AG09319 (cell line): Measurements from ENCODE around the gene PRR13.
A peak's percentile ranks its signal among the peaks of the same experiment; 100 is the strongest.
"Not testable (repeated sequence)": the region's sequence is repeated elsewhere in the genome, so short reads cannot be mapped to it uniquely, and the experiment has no call there.

Experiments
- DNase-seq: peaks from one replicate; pipeline ENCODE4 v3.0.0-alpha.2; 2010; ENCODE audit warnings: low read depth; ENCODE audit errors: extremely low read depth
- CTCF ChIP-seq: IDR thresholded peaks from 2 replicates; pipeline ENCODE4 v1.5.1; 2011; ENCODE audit warnings: low read depth, mild to moderate bottlenecking, inconsistent platforms, low read length, moderate library complexity

Gene PRR13, protein sequence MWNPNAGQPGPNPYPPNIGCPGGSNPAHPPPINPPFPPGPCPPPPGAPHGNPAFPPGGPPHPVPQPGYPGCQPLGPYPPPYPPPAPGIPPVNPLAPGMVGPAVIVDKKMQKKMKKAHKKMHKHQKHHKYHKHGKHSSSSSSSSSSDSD

DNA sequence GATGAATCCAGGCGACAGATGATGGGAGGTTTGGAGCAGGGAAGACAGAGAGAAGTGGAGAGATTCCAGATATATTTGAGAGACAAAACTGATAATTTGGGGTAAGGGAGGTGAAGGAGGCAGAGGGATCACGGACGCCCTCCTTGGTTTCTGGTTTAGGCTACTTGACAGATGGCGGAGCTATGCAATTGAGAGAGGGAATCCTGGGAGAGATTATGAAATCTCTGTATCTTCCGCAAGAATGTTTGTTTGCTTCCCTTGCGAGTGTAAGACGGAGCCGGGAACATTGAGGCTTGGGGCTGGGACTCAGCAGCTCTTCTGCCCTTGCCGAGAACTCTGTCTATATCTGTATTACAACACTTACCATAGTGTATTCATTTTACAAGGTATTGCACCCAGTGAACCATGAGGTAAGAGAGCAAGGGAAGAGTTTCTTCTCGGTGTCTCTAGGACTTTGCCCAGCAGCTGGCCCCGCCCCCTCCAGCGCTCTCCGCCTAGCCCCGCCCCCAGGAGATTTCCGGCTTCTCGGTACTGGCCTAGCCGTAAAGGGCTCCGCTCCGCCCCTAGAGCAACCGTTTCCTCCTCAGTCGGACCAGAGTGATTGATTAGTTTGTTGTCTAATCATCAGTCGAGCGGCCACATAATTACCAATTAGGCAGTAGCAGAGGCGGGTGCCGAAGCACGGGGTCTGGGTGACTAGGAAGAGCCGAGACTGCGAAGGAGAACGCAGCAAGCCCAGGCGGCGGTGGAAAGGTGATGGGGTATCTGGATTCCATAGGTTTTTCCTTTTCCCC lies at the start of gene PRR13:
Gene PRR13, plus strand, starts transcription at position 695 of the 794 bp plus-strand sequence. CDS start 981 bp downstream, outside the sequence.
- TF ChIP-seq CTCF: no peak
- DNase-seq: peak; percentile 99

GRCh38 chr12:53399896-53400295 lies 41.6 kb upstream of the PRR13 start:
- no peak for TF ChIP-seq CTCF
- no peak for DNase-seq

DNA sequence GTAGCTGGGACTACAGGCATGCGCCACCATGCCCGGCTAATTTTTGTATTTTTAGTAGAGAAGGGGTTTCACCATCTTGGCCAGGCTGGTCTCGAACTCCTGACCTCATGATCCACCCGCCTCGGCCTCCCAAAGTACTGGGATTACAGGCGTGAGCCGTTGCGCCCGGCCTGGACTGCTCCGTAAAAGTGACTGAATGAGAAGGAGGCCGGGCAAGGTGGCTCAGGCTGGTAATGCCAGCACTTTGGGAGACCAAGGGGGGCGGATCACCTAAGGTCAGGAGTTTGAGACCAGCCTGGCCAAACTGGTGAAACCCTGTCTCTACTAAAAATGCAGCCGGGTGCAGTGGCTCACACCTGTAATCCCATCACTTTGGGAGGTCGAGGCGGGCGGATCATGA lies 39.2 kb upstream of the PRR13 start:
- DNase-seq: not testable (repeated sequence)

DNA sequence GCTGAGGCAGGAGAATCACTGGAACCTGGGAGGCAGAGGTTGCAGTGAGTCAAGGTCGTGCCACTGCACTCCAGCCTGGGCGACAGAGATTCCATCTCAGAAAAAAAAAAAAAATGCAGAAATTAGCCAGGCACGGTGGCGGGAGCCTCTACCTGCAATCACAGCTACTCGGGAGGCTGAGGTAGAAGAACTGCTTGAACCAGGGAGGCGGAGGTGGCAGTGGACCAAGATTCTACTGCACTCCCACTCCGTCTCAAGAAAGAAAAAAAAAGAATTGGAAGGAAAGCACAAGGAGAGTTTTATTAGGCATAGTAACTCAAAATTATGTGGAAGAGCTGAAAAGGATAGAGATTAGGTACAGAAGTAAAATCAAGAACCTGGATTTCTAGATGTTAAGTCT lies 38.7 kb upstream of the PRR13 start:
- TF ChIP-seq CTCF: no peak
- no peak for DNase-seq

DNA sequence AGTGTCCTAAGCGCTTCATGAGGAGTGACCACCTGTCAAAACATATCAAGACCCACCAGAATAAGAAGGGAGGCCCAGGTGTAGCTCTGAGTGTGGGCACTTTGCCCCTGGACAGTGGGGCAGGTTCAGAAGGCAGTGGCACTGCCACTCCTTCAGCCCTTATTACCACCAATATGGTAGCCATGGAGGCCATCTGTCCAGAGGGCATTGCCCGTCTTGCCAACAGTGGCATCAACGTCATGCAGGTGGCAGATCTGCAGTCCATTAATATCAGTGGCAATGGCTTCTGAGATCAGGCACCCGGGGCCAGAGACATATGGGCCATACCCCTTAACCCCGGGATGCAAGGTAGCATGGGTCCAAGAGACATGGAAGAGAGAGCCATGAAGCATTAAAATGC lies 30.6 kb upstream of the PRR13 start:
- no peak for TF ChIP-seq CTCF
- DNase-seq: no peak

DNA sequence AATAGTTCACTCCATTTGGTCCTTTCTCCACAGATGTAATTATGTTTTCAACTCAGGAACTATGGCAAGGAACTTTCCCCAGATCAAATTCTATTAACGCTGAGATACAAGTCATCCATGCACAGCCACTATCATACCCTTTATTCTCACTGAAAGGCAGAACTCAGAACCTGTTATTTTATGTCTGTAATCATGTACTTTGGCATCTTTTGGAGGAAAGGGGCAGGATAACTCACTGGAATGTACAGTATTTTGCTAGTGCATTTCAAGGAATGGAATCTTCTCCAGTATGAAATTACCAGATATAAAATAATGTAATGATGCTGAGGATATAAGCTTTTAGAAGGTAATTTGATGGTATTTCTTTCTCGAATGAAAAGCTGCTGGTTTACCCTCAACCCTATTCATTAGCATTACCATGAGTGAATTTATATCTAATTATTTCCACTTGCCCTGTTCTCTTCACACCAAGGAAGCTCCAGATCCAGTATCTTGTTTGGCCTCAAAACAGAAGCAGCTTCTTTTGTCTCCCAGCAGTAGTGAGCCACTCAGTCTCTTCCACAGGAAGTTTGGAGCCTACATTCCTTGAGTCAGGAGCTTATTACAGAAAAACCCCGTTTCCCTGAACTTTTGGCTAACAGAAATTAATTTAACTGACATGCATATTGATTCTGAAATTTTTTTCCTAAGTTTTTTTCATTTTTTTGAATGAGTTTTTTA lies 27.9 kb upstream of the PRR13 start:
- DNase-seq: no peak

More for the DNA sequence above, 27.9 kb upstream of the PRR13 start:
- TF ChIP-seq CTCF: no peak
